HEK293 (cell line): ENCODE data around the gene POLR1E.

Experiments
- GFI1B ChIP-seq: fragments of 450-650 bp; formaldehyde crosslinking; IDR thresholded peaks from 2 replicates; pipeline ENCODE4 v1.5.1; 2016; ENCODE audit warnings: missing biosample characterization, missing genetic modification characterization
- HIC1 ChIP-seq: fragments of 450-650 bp; formaldehyde crosslinking; IDR thresholded peaks from 2 replicates; pipeline ENCODE4 v1.5.1; 2016; ENCODE audit warnings: missing biosample characterization, missing genetic modification characterization
- KLF17 ChIP-seq: fragments of 450-650 bp; formaldehyde crosslinking; IDR thresholded peaks from 2 replicates; pipeline ENCODE4 v1.5.1; 2016; ENCODE audit warnings: missing biosample characterization, missing genetic modification characterization
- PRDM6 ChIP-seq: fragments of 450-650 bp; formaldehyde crosslinking; IDR thresholded peaks from 2 replicates; pipeline ENCODE4 v1.5.1; 2017; ENCODE audit warnings: missing biosample characterization, missing genetic modification characterization
- SALL2 ChIP-seq: fragments of 450-650 bp; formaldehyde crosslinking; IDR thresholded peaks from 2 replicates; pipeline ENCODE4 v1.5.0; 2017; ENCODE audit warnings: missing biosample characterization, mild to moderate bottlenecking, missing genetic modification characterization, borderline replicate concordance
- SETDB1 ChIP-seq: IDR thresholded peaks from one replicate; pipeline ENCODE4 v1.6.1; 2017; ENCODE audit warnings: mild to moderate bottlenecking, low read length, moderate library complexity, mixed read lengths; ENCODE audit not compliant: insufficient read length
- SP7 ChIP-seq: fragments of 450-650 bp; formaldehyde crosslinking; IDR thresholded peaks from 2 replicates; pipeline ENCODE4 v1.5.1; 2016; ENCODE audit warnings: missing biosample characterization, missing genetic modification characterization
- YY2 ChIP-seq: fragments of 450-650 bp; formaldehyde crosslinking; IDR thresholded peaks from 2 replicates; pipeline ENCODE4 v1.5.1; 2016; ENCODE audit warnings: missing biosample characterization, missing genetic modification characterization
- ZBTB48 ChIP-seq: fragments of 450-650 bp; formaldehyde crosslinking; IDR thresholded peaks from 2 replicates; pipeline ENCODE4 v1.5.1; 2016; ENCODE audit warnings: missing biosample characterization, missing genetic modification characterization
- ZEB2 ChIP-seq: fragments of 450-650 bp; formaldehyde crosslinking; IDR thresholded peaks from 2 replicates; pipeline ENCODE4 v1.5.1; 2016; ENCODE audit warnings: missing biosample characterization, missing genetic modification characterization
- ZFP3 ChIP-seq: fragments of 450-650 bp; formaldehyde crosslinking; IDR thresholded peaks from 2 replicates; pipeline ENCODE4 v1.5.1; 2016; ENCODE audit warnings: low read depth, missing biosample characterization, missing genetic modification characterization
- ZFP69B ChIP-seq: fragments of 450-650 bp; formaldehyde crosslinking; IDR thresholded peaks from 2 replicates; pipeline ENCODE4 v1.5.1; 2016; ENCODE audit warnings: missing biosample characterization, missing genetic modification characterization
- ZNF132 ChIP-seq: fragments of 450-650 bp; formaldehyde crosslinking; IDR thresholded peaks from 2 replicates; pipeline ENCODE4 v1.5.1; 2017; ENCODE audit warnings: missing biosample characterization, missing genetic modification characterization, borderline replicate concordance
- ZNF155 ChIP-seq: fragments of 450-650 bp; formaldehyde crosslinking; IDR thresholded peaks from 2 replicates; pipeline ENCODE4 v1.5.1; 2016; ENCODE audit warnings: missing biosample characterization, missing genetic modification characterization
- ZNF239 ChIP-seq: fragments of 450-650 bp; formaldehyde crosslinking; IDR thresholded peaks from 2 replicates; pipeline ENCODE4 v1.5.1; 2016; ENCODE audit warnings: missing biosample characterization, missing genetic modification characterization
- ZNF24 ChIP-seq: fragments of 450-650 bp; formaldehyde crosslinking; IDR thresholded peaks from 2 replicates; pipeline ENCODE4 v1.5.1; 2016; ENCODE audit warnings: missing biosample characterization, missing genetic modification characterization
- ZNF266 ChIP-seq: fragments of 450-650 bp; formaldehyde crosslinking; IDR thresholded peaks from 2 replicates; pipeline ENCODE4 v1.5.1; 2016; ENCODE audit warnings: missing biosample characterization, missing genetic modification characterization, low read depth
- ZNF280D ChIP-seq: fragments of 450-650 bp; formaldehyde crosslinking; IDR thresholded peaks from 2 replicates; pipeline ENCODE4 v1.5.1; 2016; ENCODE audit warnings: missing biosample characterization, missing genetic modification characterization
- ZNF292 ChIP-seq: fragments of 450-650 bp; formaldehyde crosslinking; IDR thresholded peaks from 2 replicates; pipeline ENCODE4 v1.5.1; 2016; ENCODE audit warnings: low read depth, missing biosample characterization, missing genetic modification characterization, borderline replicate concordance
- ZNF335 ChIP-seq: fragments of 450-650 bp; formaldehyde crosslinking; conservative IDR thresholded peaks from 2 replicates; pipeline ENCODE4 v1.5.1; 2016; ENCODE audit warnings: missing biosample characterization, missing genetic modification characterization
- ZNF366 ChIP-seq: fragments of 450-650 bp; formaldehyde crosslinking; conservative IDR thresholded peaks from 2 replicates; pipeline ENCODE4 v1.5.1; 2016; ENCODE audit warnings: missing biosample characterization, missing genetic modification characterization
- ZNF37A ChIP-seq: fragments of 450-650 bp; IDR thresholded peaks from 2 replicates; pipeline ENCODE4 v1.5.1; 2018; ENCODE audit warnings: missing biosample characterization, missing genetic modification characterization
- ZNF416 ChIP-seq: fragments of 450-650 bp; formaldehyde crosslinking; IDR thresholded peaks from 2 replicates; pipeline ENCODE4 v1.5.1; 2016; ENCODE audit warnings: missing biosample characterization, missing genetic modification characterization
- ZNF423 ChIP-seq: fragments of 450-650 bp; formaldehyde crosslinking; IDR thresholded peaks from 2 replicates; pipeline ENCODE4 v1.5.1; 2016; ENCODE audit warnings: missing biosample characterization, missing genetic modification characterization
- ZNF48 ChIP-seq: fragments of 450-650 bp; formaldehyde crosslinking; IDR thresholded peaks from 2 replicates; pipeline ENCODE4 v1.5.1; 2016; ENCODE audit warnings: missing biosample characterization, missing genetic modification characterization
- ZNF548 ChIP-seq: fragments of 450-650 bp; formaldehyde crosslinking; IDR thresholded peaks from 2 replicates; pipeline ENCODE4 v1.5.1; 2016; ENCODE audit warnings: missing biosample characterization, missing genetic modification characterization
- ZNF558 ChIP-seq: fragments of 450-650 bp; formaldehyde crosslinking; IDR thresholded peaks from 2 replicates; pipeline ENCODE4 v1.5.1; 2016; ENCODE audit warnings: missing biosample characterization, missing genetic modification characterization
- ZNF560 ChIP-seq: fragments of 450-650 bp; formaldehyde crosslinking; IDR thresholded peaks from 2 replicates; pipeline ENCODE4 v1.5.1; 2017; ENCODE audit warnings: missing biosample characterization, missing genetic modification characterization, borderline replicate concordance
- ZNF571 ChIP-seq: fragments of 450-650 bp; formaldehyde crosslinking; IDR thresholded peaks from 2 replicates; pipeline ENCODE4 v1.5.0; 2017; ENCODE audit warnings: missing biosample characterization, missing genetic modification characterization
- ZNF585B ChIP-seq: fragments of 450-650 bp; formaldehyde crosslinking; IDR thresholded peaks from 2 replicates; pipeline ENCODE4 v1.5.1; 2016; ENCODE audit warnings: missing biosample characterization, missing genetic modification characterization
- ZNF624 ChIP-seq: fragments of 450-650 bp; formaldehyde crosslinking; IDR thresholded peaks from 2 replicates; pipeline ENCODE4 v1.5.1; 2017; ENCODE audit warnings: missing biosample characterization, missing genetic modification characterization
- ZNF629 ChIP-seq: fragments of 450-650 bp; formaldehyde crosslinking; IDR thresholded peaks from 2 replicates; pipeline ENCODE4 v1.5.1; 2017; ENCODE audit warnings: missing biosample characterization, missing genetic modification characterization
- ZNF747 ChIP-seq: fragments of 450-650 bp; formaldehyde crosslinking; IDR thresholded peaks from 2 replicates; pipeline ENCODE4 v1.5.1; 2016; ENCODE audit warnings: missing biosample characterization, missing genetic modification characterization
- ZNF776 ChIP-seq: fragments of 450-650 bp; formaldehyde crosslinking; IDR thresholded peaks from 2 replicates; pipeline ENCODE4 v1.5.0; 2017; ENCODE audit warnings: missing biosample characterization, missing genetic modification characterization, borderline replicate concordance
- ZNF791 ChIP-seq: fragments of 450-650 bp; formaldehyde crosslinking; IDR thresholded peaks from 2 replicates; pipeline ENCODE4 v1.5.1; 2016; ENCODE audit warnings: missing biosample characterization, missing genetic modification characterization

POLR1E gene

GRCh38 chr9:37485389-37486255, at the start of gene POLR1E (continued):
- TF ChIP-seq ZNF366 (tag by site-specific recombination) = no peak
- TF ChIP-seq ZNF266 (tag by site-specific recombination) = no peak
- TF ChIP-seq ZNF292 = no peak
- no peak for TF ChIP-seq ZNF624 (tag by site-specific recombination)
- no peak for TF ChIP-seq ZNF48
- no peak for TF ChIP-seq ZNF37A (tag by site-specific recombination)
- no peak for TF ChIP-seq ZNF571 (tag by site-specific recombination)
- no peak for TF ChIP-seq ZNF423 (tag by site-specific recombination)
- TF ChIP-seq ZNF280D (tag by site-specific recombination) = no peak
- TF ChIP-seq SALL2 (tag by site-specific recombination) = no peak
- no peak for TF ChIP-seq ZNF416
- no peak for TF ChIP-seq ZNF548 (tag by site-specific recombination)
- no peak for TF ChIP-seq ZNF560
- TF ChIP-seq ZNF132 (tag by site-specific recombination) = no peak
- TF ChIP-seq ZFP69B (tag by site-specific recombination) = no peak
- TF ChIP-seq ZNF791 (tag by site-specific recombination) = no peak
- TF ChIP-seq ZNF629 (tag by site-specific recombination) = 0 out of 2 replicates have a peak, but pooled peaks have one; percentile 25
- TF ChIP-seq ZNF585B (tag by site-specific recombination) = no peak
- no peak for TF ChIP-seq SP7 (tag by site-specific recombination)
- no peak for TF ChIP-seq ZNF24 (tag by site-specific recombination)
- TF ChIP-seq ZFP3 (tag by site-specific recombination) = no peak
- no peak for TF ChIP-seq SETDB1
- no peak for TF ChIP-seq ZNF747 (tag by site-specific recombination)
- no peak for TF ChIP-seq ZEB2 (tag by site-specific recombination)
- no peak for TF ChIP-seq ZNF239 (tag by site-specific recombination)
- TF ChIP-seq ZBTB48 (tag by site-specific recombination) = no peak
- TF ChIP-seq ZNF776 (tag by site-specific recombination) = no peak
- no peak for TF ChIP-seq GFI1B (tag by site-specific recombination)
- no peak for TF ChIP-seq ZNF155 (tag by site-specific recombination)
- peak; percentile 61 for TF ChIP-seq ZNF335 (tag by site-specific recombination)
- no peak for TF ChIP-seq HIC1 (tag by site-specific recombination)
- 0 out of 2 replicates have a peak, but pooled peaks have one; percentile 16 for TF ChIP-seq KLF17 (tag by site-specific recombination)
- TF ChIP-seq YY2 (tag by site-specific recombination) = peak; percentile 71
- no peak for TF ChIP-seq PRDM6 (tag by site-specific recombination)
- no peak for TF ChIP-seq ZNF558 (tag by site-specific recombination)
